Fibroblast of mammary gland (primary cell): ENCODE measurements around the gene RHD.
"Not testable (repeated sequence)": the region's sequence is repeated elsewhere in the genome, so short reads cannot be mapped to it uniquely, and the experiment has no call there.

Source experiments
- DNase-seq: peaks from one replicate; pipeline ENCODE4 v3.0.0-alpha.2; 2010; ENCODE audit warnings: low read depth
- H3K4me3 ChIP-seq: 2 replicates; pipeline ENCODE4 v1.5.1; 2011; ENCODE audit warnings: low read depth, mild to moderate bottlenecking, low read length, moderate library complexity; ENCODE audit not compliant: control insufficient read depth
- CTCF ChIP-seq: conservative IDR thresholded peaks from 2 replicates; pipeline ENCODE4 v1.5.1; 2011; ENCODE audit warnings: low read depth, low read length, inconsistent platforms; ENCODE audit not compliant: control insufficient read depth, insufficient read depth

RHD gene

DNA sequence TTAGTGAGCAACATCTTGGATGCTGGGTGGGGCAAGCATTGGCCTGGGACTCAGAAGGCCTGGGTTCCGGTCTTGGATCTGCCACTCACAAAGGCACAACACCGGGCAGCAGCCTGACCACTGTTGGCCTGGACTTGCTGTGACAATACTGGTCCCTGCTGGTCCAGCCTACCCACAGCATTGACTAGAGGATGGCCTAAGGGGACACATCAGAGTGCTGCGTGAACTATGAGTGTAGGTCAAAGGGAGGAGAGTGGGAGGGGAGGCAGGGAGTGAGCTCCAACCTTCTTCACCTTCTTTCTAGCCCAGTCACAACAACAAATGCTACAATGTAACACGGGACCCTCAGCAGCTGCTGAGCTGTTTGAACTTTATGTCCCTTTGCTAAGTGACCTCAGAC is 96.9 kb downstream of the RHD start:
- peak; percentile 28 for DNase-seq
- TF ChIP-seq CTCF, result no peak
- H3K4me3 ChIP-seq, result no peak overlapping the region

DNA sequence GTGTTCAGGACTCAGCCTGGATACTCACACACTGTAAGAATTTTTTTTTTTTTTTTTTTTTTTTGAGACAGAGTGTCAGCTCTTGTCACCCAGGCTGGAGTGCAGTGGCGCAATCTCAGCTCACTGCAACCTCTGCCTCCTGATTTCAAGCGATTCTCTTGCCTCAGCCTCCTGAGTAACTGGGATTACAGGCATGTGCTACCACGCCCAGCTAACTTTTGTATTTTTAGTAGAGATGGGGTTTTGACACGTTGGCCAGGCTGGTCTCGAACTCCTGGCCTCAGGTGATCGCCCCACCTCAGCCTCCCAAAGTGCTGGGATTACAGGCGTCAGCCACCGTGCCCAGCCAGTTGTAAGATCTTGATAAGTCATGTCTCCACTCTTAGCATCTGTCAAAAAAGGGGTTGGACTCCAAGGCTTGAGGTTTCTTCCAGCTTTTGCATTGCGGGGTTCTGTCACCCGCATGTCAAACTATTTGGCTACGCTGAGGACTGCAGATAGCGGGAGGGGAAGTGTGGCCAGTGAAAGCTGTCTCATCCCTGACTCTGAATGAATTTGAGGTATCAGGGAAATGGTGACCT is 97.5 kb downstream of the RHD start:
- not testable (repeated sequence) for DNase-seq, H3K4me3 ChIP-seq

DNA sequence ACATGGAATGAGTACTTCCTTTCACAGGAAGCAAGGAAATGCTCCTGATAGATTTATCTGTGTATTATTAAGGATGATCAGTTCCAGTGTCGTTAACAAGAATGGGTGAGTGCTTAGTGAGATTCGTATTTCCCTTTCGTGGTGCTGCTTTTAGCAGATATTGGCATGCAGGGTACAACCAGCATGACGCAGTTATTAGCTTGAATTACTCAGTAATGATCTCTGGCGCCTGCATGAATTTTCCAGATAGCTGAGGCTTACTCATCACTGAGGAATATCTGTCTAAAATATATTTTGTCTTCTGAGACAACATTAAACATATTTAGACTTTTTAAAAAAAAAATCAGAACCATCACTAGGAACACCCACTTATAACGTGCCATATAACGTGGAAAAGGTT is 99.4 kb downstream of the RHD start:
- peak; percentile 95 for DNase-seq
- not testable (repeated sequence) for H3K4me3 ChIP-seq

GRCh38 chr1:25378367-25378766 is 106.1 kb downstream of the RHD start:
- DNase-seq, H3K4me3 ChIP-seq: not testable (repeated sequence)
